GM19455 (cell line): ENCODE measurements around the gene NDUFV1.
"Not testable (repeated sequence)": the region's sequence is repeated elsewhere in the genome, so short reads cannot be mapped to it uniquely, and the experiment has no call there.

Experiments used
- ATAC-seq: cut with Tn5 transposase; IDR thresholded peaks from one replicate; pipeline ENCODE4 v1.9.1; 2021; ENCODE audit not compliant: unreplicated experiment

Gene NDUFV1

GRCh38 chr11:67585911-67586310 is 20.8 kb upstream of the NDUFV1 start:
- no peak for ATAC-seq

GRCh38 chr11:67586568-67587250 is 20.0 kb upstream of the NDUFV1 start:
- no peak for ATAC-seq

GRCh38 chr11:67588136-67588503 is 18.6 kb upstream of the NDUFV1 start:
- no peak for ATAC-seq

GRCh38 chr11:67588899-67589415 is 17.8 kb upstream of the NDUFV1 start:
- ATAC-seq: not testable (repeated sequence)

- ATAC-seq: no peak
Observed at GRCh38 chr11:67592880-67593564, 13.7 kb upstream of the NDUFV1 start.

GRCh38 chr11:67593565-67593905 is 13.2 kb upstream of the NDUFV1 start:
- ATAC-seq: no peak

- ATAC-seq: no peak
Observed at GRCh38 chr11:67594480-67594879, 12.3 kb upstream of the NDUFV1 start.

- no peak for ATAC-seq
Observed at GRCh38 chr11:67596753-67597300, 9.9 kb upstream of the NDUFV1 start.

- not testable (repeated sequence) for ATAC-seq
Observed at GRCh38 chr11:67597458-67597857, 9.3 kb upstream of the NDUFV1 start.

- ATAC-seq: not testable (repeated sequence)
Observed at GRCh38 chr11:67597963-67598362, 8.8 kb upstream of the NDUFV1 start.

- ATAC-seq: no peak
Observed at GRCh38 chr11:67599149-67599548, 7.6 kb upstream of the NDUFV1 start.

- no peak for ATAC-seq
Observed at GRCh38 chr11:67600324-67601029, 6.3 kb upstream of the NDUFV1 start.

GRCh38 chr11:67601098-67601497 is 5.6 kb upstream of the NDUFV1 start:
- ATAC-seq: no peak

GRCh38 chr11:67604119-67604518 is 2.6 kb upstream of the NDUFV1 start:
- not testable (repeated sequence) for ATAC-seq

GRCh38 chr11:67604815-67605214 is 1.9 kb upstream of the NDUFV1 start:
- no peak for ATAC-seq

GRCh38 chr11:67605231-67606011 is 1.3 kb upstream of the NDUFV1 start:
- ATAC-seq: no peak

- no peak for ATAC-seq
Observed at GRCh38 chr11:67606093-67606491, 644 bp upstream of the NDUFV1 start.

GRCh38 chr11:67607507-67607906 is 771 bp downstream of the NDUFV1 start:
- no peak for ATAC-seq

- no peak for ATAC-seq
Observed at GRCh38 chr11:67608486-67608885, 1.8 kb downstream of the NDUFV1 start.

GRCh38 chr11:67609316-67609715 is 2.6 kb downstream of the NDUFV1 start:
- ATAC-seq: no peak

GRCh38 chr11:67610302-67610868 is 3.6 kb downstream of the NDUFV1 start:
- no peak for ATAC-seq
